GM21423 (cell line): Measurements from ENCODE around the gene TRIM65.
"Not testable (repeated sequence)": the region's sequence is repeated elsewhere in the genome, so short reads cannot be mapped to it uniquely, and the experiment has no call there.

Source experiments
- ATAC-seq: cut with Tn5 transposase; IDR thresholded peaks from one replicate; pipeline ENCODE4 v1.9.1; 2021; ENCODE audit warnings: mild to moderate bottlenecking, moderate library complexity; ENCODE audit not compliant: unreplicated experiment

The TRIM65 gene

GRCh38 chr17:75854881-75855309, 41.9 kb downstream of the TRIM65 start:
- ATAC-seq = no peak

DNA sequence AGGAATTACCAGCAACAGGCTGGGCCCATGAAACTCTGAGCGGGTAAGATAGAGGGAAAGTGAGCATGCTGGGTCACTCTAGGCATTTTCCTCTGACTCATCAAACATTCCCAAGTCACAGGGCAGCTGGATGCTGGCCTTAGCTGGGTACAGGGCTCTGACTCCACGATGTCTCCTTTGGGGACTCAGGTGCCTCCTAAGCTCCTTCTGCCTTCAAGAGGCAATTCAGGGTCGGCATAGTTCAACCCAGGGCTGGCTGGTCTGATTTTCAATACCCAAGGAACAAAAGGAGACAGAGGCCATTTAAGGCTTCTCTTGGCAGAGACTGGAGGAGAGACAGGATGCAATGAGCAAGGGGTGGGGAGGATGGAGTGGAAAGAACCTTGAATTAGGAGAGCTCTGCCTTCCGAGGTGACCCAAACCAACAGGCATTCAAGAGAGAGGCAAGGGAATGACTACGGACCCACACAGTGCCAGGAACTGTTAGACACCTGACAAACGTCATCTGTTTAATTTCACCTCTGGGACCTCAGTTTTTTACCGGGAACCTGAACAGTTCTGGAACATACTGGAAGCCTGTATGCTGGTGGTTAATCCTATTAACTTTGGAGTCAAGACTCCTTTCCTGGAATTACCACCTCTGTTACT, 42.5 kb downstream of the TRIM65 start:
- no peak for ATAC-seq

GRCh38 chr17:75853433-75853832, 43.3 kb downstream of the TRIM65 start:
- ATAC-seq = no peak

DNA sequence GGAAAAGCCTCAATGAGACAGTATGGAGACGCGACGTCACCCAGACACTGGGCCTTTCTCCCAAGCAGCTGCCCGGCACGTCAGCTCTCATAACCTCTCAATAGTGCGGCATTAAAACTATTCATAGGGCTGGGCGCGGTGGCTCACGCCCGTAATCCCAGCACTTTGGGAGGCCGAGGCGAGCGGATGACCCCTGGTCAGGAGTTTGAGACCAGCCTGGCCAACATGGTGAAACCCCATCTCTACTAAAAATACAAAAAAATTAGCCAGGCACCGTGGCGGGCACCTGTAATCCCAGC, 45.1 kb downstream of the TRIM65 start:
- not testable (repeated sequence) for ATAC-seq

GRCh38 chr17:75850928-75851692, 45.6 kb downstream of the TRIM65 start:
- ATAC-seq = no peak

DNA sequence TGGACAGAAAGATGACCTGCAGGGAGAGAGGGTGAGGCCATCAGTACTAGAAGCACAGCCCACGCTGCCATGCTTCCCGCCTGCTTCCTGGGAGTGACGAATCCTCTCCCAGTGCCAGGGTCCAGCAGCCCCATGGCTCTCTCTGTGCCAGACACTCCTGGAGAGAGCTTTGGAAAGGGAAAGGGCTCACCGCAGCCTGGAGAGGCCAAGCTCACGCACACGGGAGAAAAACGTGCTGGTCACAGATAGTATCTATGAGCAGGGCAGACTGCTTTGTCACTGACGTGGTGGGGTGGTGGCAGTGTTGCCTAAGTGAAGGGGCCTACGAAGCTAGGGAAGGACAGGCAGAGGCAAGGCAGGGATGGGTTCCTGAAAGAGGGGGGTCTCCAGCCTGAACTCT, 47.0 kb downstream of the TRIM65 start:
- no peak for ATAC-seq

- ATAC-seq = no peak
These were observed 47.5 kb downstream of the TRIM65 start for GRCh38 chr17:75849279-75849646.

DNA sequence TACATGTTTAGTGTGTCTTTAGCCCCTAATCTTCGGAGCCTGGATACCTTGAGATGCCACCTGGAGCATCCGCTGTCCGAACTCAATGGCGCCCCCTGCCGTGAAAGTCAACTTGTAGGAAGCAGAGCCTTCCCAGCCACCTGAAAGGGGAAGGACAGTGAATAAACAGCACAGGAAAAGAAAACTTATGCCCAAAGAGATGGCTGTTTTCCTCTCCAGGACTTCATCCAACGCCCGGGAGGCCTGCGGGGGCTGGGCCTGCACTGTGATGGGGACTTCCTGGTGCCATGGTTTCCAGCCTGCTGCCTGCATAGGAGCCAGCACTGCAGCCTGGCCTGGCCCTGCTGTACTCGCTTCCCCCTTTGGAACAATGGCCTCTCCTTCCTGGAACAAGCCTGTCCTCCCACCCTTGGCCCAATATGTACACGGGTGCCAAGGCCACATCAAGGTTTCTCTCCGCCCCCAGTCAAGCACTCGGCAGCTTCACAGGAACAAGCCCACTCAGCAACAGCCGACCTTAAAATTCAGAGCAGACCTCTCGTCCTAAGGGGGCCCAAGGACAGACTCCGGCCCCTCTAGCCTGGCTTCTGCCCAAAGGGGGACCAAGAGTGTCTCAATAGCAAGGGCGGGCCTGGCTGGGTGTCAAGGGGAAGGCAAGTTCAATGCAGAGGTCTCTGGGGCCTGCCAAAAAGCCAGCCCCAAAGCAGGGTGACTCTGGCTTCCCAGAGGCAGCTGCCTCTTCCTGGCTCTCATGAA, 48.0 kb downstream of the TRIM65 start:
- ATAC-seq = no peak

- ATAC-seq = no peak
These were observed 48.9 kb downstream of the TRIM65 start for GRCh38 chr17:75847614-75848522.

DNA sequence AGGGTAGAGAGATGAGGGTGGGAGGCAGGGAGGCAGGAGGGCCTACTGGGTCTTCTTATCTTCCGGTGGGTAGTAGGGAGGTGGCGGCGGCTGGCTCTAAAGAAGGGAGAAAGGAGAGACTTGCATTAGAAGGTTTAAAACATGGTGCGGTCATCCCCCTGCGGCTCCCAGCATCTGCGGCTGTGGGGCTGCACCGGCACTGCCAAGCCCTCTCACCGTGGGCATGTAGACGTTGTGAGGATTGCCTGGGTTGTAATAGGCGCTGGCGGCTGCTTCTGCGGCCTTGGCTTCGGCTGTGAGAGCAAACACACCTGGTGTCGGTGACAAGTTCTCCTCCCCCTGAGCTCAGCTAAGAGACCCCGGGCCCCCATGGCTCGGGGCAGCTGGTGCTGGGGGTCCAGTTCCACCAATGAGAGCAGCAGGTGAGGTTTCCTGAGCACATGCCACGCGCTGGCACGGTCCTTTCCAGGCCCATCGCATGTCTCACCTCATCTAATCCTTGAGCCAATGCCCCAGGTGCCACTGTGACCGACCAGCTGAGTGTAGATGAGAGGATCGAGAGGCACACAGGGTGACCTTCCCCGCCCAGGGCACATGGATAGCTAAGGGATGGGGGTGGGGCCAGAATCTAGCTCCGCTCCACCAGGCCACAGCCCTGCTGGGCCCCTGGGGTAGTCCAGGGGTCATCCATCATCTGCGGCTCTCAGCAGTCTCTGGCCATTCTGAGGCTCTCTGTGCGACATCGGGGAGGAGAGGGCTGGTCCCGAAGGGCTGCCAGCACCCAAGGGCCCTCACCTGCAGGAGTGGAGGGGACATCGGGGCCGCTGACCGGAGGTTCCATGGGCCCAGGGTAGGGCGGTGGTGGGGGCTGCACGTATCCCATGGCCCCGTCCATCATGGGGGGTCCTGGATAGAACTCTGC, 49.8 kb downstream of the TRIM65 start:
- no peak for ATAC-seq

DNA sequence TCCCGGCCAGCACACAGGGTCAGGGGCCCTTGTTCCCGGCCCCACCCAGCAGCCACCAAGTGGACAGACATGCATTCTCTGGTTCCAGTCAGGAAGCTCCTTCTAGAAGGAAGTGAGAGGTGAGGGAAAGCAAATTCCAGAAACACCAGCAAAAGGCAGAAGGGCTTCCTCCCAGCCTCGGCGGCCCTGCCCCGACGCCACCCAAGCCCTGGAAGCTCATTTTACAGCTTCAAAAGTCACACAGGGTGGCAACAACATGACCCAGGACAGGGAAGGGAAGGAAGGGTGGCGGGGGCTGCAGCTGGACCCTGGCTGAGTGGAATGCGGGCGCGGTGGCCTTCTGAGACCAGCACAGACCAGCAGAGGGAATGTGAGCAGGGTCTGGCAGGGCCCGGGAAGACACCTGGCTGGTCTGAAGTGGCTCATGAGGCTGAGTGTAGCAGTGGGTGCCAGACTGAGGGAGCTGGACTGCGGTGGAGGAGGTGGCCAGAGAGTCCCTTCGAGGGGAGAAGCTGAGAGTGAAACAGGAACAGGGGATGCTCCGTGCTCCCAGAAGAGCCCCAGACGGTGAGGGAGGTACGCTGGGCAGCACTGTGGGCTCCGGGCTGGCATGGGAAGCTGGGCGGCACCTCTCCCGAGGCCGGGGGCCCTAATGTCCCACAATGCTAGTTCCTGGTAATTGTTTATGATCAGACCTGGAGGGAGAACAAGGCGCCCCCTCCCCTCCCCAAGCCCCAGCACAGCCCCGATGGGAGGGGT, 50.6 kb downstream of the TRIM65 start:
- ATAC-seq = no peak

DNA sequence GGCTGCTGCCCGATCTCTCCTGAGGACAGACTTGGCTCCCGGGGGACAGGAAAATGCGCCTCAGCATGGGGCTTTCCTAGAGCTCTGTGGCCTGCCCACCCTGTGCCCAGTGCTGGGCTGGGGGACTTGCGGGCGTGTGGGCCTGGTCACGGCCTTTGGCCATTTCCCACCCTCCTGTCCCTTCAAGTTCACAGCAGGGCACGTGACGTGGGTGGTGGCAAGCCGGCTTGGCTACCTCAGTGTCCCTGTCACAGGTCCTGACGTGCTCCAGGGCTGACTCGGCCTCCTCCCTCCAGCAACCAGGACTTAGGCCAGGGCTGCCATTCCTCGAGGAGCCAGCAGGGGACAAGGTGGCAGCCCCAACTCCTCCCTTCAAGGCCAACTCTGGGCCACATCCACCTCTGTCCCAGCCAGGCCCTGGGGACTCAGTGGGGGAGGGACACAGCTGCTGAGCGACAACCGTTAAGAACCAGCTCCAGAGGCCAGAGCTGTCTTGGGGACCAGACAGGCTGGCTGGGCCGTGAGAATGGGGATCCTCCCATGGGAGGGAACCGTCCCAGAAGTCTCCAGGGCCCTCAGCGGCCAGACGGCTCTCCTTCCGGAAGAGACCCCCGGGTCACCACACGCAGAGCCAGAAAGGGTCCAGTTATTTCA, 51.6 kb downstream of the TRIM65 start:
- ATAC-seq = peak; percentile 60

DNA sequence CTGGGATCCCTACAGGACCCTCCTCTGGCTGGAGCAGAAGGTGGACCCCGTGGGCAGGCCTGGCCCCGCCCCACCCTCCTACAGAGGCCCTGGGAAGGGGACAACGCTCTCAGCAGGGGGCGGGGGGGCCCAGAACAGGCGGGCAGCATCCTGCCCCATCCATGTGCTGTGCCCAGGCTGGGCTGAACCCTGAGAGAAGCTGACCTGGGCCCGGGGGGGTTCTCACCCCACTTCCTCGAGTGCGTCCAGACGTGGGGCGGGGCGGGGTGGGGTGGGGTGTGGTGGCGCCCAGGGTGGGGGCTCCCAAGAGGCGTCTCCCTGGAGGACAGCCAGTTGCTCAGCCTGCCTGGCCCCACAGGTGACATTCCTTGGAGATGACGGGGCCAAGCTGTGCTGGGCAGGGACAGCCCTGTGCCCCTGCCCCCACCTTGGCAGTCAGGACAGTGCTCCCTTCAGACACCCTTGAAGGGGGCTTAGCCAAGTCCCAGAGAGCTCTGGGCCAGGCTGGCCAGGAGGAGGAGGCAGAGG, 52.2 kb downstream of the TRIM65 start:
- peak; percentile 8 for ATAC-seq

- ATAC-seq = peak; percentile 24
These were observed 52.9 kb downstream of the TRIM65 start, which contains the start of gene UNC13D for GRCh38 chr17:75843577-75844529. Gene UNC13D, minus strand, starts transcription at chr17:75844404. Its CDS starts 67 bp downstream, at chr17:75844337.

GRCh38 chr17:75842963-75843576, 53.7 kb downstream of the TRIM65 start:
- ATAC-seq = no peak

GRCh38 chr17:75842411-75842810, 54.3 kb downstream of the TRIM65 start:
- ATAC-seq = no peak

DNA sequence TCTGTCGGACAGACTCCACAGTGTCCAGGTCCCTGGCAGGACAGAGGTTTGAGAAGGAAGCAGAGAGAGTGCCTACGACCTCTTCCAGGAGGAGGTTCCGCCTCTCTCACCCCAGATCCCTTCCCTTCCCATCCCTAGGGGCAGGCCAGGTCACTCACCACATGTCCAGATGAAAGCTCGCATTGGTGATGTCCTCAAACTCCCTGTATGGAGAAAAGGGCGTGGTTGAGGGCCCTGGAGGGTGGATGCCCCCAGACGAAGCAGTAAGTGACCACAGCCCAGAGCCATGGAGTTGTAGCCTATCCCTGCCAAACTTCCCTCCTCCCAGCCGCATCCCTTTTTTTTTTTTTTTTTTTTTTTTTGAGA, 56.0 kb downstream of the TRIM65 start:
- no peak for ATAC-seq
